Jurkat, Clone E6-1 (cell line): ENCODE data around the gene SFXN5. TPM values are rescaled to one million over a fixed set of nuclear protein-coding genes. Genes with fewer than 3 reads are reported as not detected.
A peak's percentile ranks its signal among the peaks of the same experiment; 100 is the strongest.
"Not testable (repeated sequence)": the region's sequence is repeated elsewhere in the genome, so short reads cannot be mapped to it uniquely, and the experiment has no call there.

Source experiments
- DNase-seq: peaks from one replicate; pipeline ENCODE4 v3.0.0-alpha.2; 2011; ENCODE audit warnings: low read depth, low spot score
- H3K4me3 ChIP-seq: 2 replicates; pipeline ENCODE4 v1.5.1; 2011; ENCODE audit warnings: mild to moderate bottlenecking, low read length, control low read depth, moderate library complexity
- polyA plus RNA-seq: library from polyadenylated mRNA; unstranded; fragments of >200 nt; gene quantifications from one replicate; pipeline ENCODE4 v1.2.1, GENCODE V29; 2012; ENCODE audit warnings: missing spikeins; ENCODE audit not compliant: insufficient read length, insufficient read depth

SFXN5 gene, protein sequence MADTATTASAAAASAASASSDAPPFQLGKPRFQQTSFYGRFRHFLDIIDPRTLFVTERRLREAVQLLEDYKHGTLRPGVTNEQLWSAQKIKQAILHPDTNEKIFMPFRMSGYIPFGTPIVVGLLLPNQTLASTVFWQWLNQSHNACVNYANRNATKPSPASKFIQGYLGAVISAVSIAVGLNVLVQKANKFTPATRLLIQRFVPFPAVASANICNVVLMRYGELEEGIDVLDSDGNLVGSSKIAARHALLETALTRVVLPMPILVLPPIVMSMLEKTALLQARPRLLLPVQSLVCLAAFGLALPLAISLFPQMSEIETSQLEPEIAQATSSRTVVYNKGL
- 13.8 TPM for polyA plus RNA-seq

GRCh38 chr2:73071360-73072128, at the start of gene SFXN5:
TSS of gene SFXN5 (minus strand) at chr2:73071712. CDS start at chr2:73071705, 7 bp downstream.
- DNase-seq, result peak; percentile 83
- peak within 1 kb of the TSS; percentile 75 for H3K4me3 ChIP-seq

- DNase-seq, H3K4me3 ChIP-seq: not testable (repeated sequence)
Measured at GRCh38 chr2:73119611-73120239, 48.2 kb upstream of the SFXN5 start.

GRCh38 chr2:73117441-73117840, 45.9 kb upstream of the SFXN5 start:
- no peak overlapping the region for H3K4me3 ChIP-seq

DNA sequence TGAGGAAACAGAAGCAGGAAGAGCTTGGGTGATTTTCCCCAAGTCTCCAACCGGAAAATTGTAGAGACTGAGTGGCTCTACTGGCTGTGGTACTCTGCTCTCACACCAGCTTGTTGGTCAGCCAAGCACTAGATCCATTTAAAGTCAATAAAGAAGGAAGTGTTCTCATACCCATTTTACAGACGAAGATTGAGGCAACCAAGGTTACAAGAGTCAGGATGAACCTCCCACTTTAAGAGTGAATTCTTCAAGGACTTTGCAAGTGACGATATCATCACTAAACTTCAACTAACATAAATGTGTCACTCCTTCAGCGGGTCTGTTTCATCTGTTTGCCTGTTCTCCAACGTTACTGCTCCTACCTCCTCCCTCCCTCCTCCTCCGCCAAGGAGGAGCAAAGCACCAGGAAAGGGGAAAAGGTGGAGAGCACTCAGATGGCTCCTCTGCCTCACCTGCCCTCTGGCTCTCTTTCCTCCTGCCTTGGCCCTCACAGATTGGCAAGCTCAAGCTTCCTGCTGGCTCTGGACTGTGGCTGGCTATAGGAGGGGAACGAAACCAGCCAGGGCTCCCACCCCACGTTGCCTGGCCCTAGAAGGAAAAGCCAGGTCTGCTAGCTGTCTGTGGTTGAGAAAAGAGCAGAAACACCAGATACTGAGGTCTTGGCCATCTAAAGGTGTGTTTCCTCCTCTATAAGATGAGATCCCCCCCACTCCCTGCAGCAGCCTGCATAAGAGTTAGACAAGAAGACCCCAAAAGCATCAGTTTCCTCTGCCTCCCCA, 44.9 kb upstream of the SFXN5 start:
- DNase-seq, result no peak
- H3K4me3 ChIP-seq, result no peak overlapping the region

More at GRCh38 chr2:73117441-73117840, 45.9 kb upstream of the SFXN5 start:
- DNase-seq, result no peak

GRCh38 chr2:73114273-73114867, 42.9 kb upstream of the SFXN5 start:
- H3K4me3 ChIP-seq, result no peak overlapping the region
- DNase-seq, result no peak

- H3K4me3 ChIP-seq, result peak within 1 kb of the TSS; percentile 65
- DNase-seq, result peak; percentile 51
Measured at GRCh38 chr2:73112913-73113854, 41.7 kb upstream of the SFXN5 start, which contains the start of gene RAB11FIP5. TSS of gene RAB11FIP5 (minus strand) at chr2:73112948. CDS start at chr2:73112777, 171 bp downstream.

DNA sequence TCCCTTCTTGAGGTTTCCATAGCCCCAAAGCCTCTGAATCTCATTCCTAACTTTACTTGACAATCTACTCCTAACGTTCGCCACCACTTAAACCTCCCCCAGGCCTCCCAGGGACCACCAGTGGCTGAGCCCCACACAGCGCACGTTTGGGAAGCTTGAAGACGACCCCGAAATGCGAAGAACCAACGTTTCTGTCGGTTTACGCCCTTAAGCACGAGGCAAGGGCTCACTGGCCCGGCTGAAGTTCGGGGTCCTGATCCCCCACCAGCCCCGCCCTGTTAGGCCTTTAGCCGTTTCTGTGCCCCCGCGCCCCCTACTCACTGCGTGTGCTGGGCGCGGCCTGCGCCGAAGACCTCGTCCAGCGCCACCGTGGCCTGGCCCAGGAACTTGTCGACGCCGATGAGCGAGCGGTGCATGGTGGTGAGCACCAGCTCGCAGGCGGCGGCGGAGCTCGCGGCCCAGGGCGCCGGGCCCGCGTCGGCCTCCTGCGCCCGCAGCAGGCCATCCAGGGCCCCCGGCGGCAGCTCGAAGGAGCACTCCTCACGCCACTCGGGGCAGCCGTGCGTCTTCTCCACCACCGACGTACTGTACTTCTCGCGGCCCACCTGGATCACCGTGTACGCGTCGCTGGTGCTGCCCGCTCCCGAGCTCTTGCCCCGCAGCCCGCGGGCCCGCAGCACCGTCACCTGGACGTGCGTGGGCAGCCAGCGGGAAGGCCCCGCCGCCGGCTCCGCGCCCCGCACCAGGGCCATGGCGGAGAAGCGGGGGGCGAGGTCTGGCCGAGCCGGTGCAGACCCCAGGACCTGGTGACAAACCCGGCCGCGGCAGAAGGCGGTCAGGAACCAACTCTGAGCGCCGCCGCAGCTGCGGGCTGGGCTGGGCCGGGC, 40.8 kb upstream of the SFXN5 start:
- no peak for DNase-seq

DNA sequence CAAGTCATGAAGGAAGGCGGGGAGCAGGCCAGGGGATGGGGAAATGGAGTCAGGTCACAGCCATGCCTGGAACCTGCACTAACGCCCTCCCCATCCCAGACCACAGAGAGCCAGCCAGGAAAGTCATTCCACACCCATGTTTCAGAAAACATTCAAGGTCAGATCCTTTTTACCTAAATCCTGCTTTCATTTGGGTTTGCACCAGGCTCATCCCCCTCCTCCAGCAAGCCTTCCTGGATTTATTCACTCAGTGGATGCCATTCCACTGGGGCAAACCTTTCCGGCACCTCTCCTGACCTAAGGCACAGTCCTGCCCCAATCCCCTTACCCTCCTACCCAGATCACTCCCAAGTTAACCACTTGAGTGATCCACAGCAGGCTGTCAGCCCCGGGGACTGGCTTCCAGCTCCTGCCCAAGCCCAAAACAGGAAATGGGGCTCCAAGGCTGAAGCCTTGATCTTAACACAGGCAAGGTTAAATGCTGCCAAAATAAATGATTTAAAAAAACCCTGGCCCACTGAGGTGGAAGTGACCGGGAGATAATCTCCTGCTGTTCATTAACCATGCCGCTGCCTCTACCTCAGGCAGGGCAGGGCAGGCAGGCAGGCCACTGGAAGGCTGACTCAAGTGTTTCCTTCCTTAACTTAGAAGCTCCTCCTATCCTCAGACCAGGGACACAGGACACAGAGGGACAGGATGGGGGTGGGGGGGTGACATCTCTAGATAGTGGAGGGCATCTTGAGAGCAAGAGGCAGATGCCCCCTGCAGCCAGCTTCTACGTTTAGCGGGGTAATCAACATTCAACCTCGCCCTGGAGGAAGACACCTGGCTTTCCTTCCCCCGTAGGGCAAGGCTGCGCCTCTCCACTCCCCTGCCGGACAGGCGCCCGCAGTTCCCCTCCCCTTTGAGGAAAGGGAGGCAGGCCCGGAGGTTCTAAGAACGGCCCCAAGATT, 39.8 kb upstream of the SFXN5 start:
- H3K4me3 ChIP-seq, result peak overlapping the region; percentile 54
- no peak for DNase-seq

More for the DNA sequence above, 40.8 kb upstream of the SFXN5 start:
- peak overlapping the region; percentile 54 for H3K4me3 ChIP-seq

DNA sequence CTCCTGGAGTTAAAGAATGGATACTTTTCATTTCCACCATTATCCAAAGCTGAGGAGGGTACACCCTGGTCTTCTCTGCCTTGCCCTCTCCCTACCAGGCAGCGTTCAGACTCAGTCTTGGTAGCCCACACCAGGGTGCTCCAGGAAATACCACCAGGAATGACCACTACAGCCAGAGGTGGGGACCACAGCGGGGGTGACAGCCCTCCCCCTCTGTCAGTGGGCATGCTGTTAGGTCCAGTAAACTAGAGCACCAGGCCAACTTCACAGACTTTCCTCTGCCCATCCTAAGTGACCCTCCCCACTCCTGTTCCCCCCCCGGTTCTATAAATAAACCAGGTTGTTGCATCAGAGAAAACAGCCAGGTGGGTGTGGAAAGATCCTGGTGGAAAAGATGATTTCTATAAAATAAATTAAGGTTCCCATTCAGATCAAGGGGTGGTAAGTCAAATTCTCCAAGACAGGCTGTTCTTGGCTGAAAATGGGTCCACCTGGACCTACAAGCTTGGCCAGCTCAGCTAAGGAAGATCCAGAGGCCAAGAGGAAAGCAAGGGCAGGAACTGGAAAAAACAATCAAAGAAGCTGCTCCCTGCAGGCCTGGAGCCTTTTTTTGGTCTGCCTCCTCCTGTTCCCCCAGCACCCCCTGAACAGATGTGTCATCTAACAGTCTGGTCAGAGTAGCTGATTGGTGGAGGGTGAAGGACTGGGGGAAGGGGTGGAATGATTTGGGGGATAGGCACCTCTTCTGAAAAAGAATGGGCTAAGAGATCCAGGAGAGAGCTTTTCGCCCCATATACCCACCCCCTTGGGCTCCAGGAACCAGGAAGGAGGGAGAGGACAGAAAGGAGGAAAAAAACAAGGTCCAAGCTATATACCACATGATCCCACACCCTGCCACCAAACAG, 38.9 kb upstream of the SFXN5 start:
- no peak for DNase-seq
- no peak overlapping the region for H3K4me3 ChIP-seq

- no peak overlapping the region for H3K4me3 ChIP-seq
- DNase-seq, result no peak
Measured at GRCh38 chr2:73109431-73110167, 38.1 kb upstream of the SFXN5 start.

DNA sequence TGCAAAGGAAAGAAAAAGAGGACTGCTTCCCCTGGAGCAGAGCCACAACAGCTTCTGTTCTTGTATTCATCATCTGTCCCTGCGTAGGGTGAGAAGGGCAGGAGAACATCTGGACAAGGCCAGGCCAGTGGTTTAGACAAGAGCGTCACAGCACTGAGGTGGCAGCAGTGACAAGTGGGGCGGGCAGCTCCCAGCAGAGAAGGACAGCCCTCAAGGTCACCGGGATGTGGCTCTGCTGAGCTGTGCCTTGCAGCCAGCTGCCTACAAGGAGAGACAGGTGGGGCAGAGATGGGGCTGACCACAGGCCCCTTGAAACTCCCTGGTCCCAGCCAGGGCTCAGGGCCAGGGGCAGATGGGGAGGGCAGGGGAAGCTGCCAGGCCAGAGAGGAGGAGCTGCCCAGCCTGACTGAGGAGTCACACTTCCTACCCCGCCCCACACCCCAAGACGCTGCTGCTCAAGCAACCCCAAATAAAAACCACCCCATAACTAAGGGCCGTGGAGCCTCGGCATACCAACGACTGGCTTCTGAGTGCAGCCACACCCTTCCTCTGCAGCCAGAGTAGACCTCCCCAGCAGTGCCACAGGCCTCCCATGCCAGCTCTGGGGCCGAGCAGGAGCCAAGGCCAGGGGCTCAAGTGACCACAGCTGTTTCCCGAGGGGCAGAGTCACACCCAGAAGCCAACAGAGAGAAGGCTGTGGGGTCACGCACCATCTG, 35.9 kb upstream of the SFXN5 start:
- no peak for DNase-seq

GRCh38 chr2:73106791-73107190, 35.3 kb upstream of the SFXN5 start:
- no peak for DNase-seq
- H3K4me3 ChIP-seq, result no peak overlapping the region

More for the DNA sequence above, 35.9 kb upstream of the SFXN5 start:
- no peak overlapping the region for H3K4me3 ChIP-seq

- no peak overlapping the region for H3K4me3 ChIP-seq
- DNase-seq, result no peak
Measured at GRCh38 chr2:73105511-73105971, 34.0 kb upstream of the SFXN5 start.
